H1 (cell line): Measurements from ENCODE around the gene MTX1. TPM values are rescaled to one million over a fixed set of nuclear protein-coding genes. Genes with fewer than 3 reads are reported as not detected.

Experiments
- CTCF ChIA-PET: fragments of 300-600 bp; sonication (Branson Sonifier 250); formaldehyde crosslinking; loops from one replicate; lab custom pipeline; 2021; ENCODE audit not compliant: partially characterized antibody; lab: Charles Lee
- POLR2A ChIA-PET: fragments of 300-600 bp; sonication (Branson Sonifier 250); formaldehyde crosslinking; loops from one replicate; lab custom pipeline; 2021; ENCODE audit warnings: inconsistent platforms; ENCODE audit not compliant: partially characterized antibody; lab: Charles Lee
- DNase-seq, 2 experiments: peaks; one replicate each; pipeline versions ENCODE4 v3.0.0 to v3.0.0-alpha.2; 2010 to 2022; ENCODE audit warnings: low spot score in 2 of 2, low read depth in 1 of 2, mixed read lengths in 1 of 2
- FAIRE-seq: peaks from 2 replicates; lab custom pipeline; 2011; peaks lifted over from hg19 to GRCh38; lab: Jason Lieb, UNC
- H2AFZ ChIP-seq: 2 replicates; pipeline ENCODE4 v1.8.1; 2012; ENCODE audit warnings: low read length, inconsistent platforms
- H2AK5ac ChIP-seq: 2 replicates; pipeline ENCODE4 v1.6.1; 2013; ENCODE audit warnings: low read depth, low read length
- H2BK120ac ChIP-seq: replicated peaks from 2 replicates; pipeline ENCODE3; 2013; ENCODE audit warnings: low read depth, low read length, inconsistent platforms
- H2BK12ac ChIP-seq: 2 replicates; pipeline ENCODE4 v1.6.1; 2013; ENCODE audit warnings: low read depth, low read length
- H2BK15ac ChIP-seq: 2 replicates; pipeline ENCODE4 v1.6.1; 2013; ENCODE audit warnings: low read length
- H2BK20ac ChIP-seq: 2 replicates; pipeline ENCODE4 v1.6.1; 2013; ENCODE audit warnings: low read length
- H2BK5ac ChIP-seq: 2 replicates; pipeline ENCODE4 v1.6.1; 2013; ENCODE audit warnings: low read depth, low read length
- H3K14ac ChIP-seq: 2 replicates; pipeline ENCODE4 v1.6.1; 2013; ENCODE audit warnings: inconsistent platforms; ENCODE audit not compliant: insufficient read length
- H3K18ac ChIP-seq: 2 replicates; pipeline ENCODE4 v1.6.1; 2013; ENCODE audit warnings: low read length; ENCODE audit errors: extremely low read depth
- H3K23ac ChIP-seq: 2 replicates; pipeline ENCODE4 v1.6.1; 2013; ENCODE audit warnings: inconsistent platforms; ENCODE audit not compliant: insufficient read length
- H3K23me2 ChIP-seq: 2 replicates; pipeline ENCODE4 v1.6.1; 2013; ENCODE audit warnings: low read depth, low read length
- H3K27ac ChIP-seq: 2 replicates; pipeline ENCODE4 v1.6.1; 2011; ENCODE audit warnings: low read depth, low read length, inconsistent platforms
- H3K27me3 ChIP-seq, 4 experiments: replicated peaks in 1 of 4; 1 replicate in 1 of 4; 2 replicates in 3 of 4; pipeline versions ENCODE4 v1.6.1 to v1.8.1; 2011 to 2013; ENCODE audit warnings: low read length in 3 of 4, mild to moderate bottlenecking in 3 of 4, inconsistent platforms in 2 of 4, mixed read lengths in 2 of 4, moderate library complexity in 1 of 4; ENCODE audit not compliant: control insufficient read depth in 3 of 4, insufficient read depth in 3 of 4; ENCODE audit errors: extremely low read depth in 1 of 4
- H3K36me3 ChIP-seq, 4 experiments: 2 replicates each; pipeline versions ENCODE4 v1.6.1 to v1.8.1; 2011 to 2013; ENCODE audit warnings: mild to moderate bottlenecking in 4 of 4, low read length in 3 of 4, moderate library complexity in 2 of 4, control low read depth in 1 of 4, inconsistent platforms in 1 of 4; ENCODE audit not compliant: insufficient read depth in 4 of 4, control insufficient read depth in 2 of 4
- H3K4ac ChIP-seq: replicated peaks from 2 replicates; pipeline ENCODE3; 2013; ENCODE audit warnings: low read length, low read depth, mixed read lengths, inconsistent platforms; ENCODE audit not compliant: insufficient read length
- H3K4me1 ChIP-seq, 4 experiments: replicated peaks in 1 of 4; 1 replicate in 1 of 4; 2 replicates in 3 of 4; pipeline versions ENCODE4 v1.6.1 to v1.8.1; 2011 to 2013; ENCODE audit warnings: low read length in 3 of 4, inconsistent platforms in 2 of 4, mixed read lengths in 1 of 4; ENCODE audit not compliant: insufficient read depth in 4 of 4, control insufficient read depth in 3 of 4
- H3K4me2 ChIP-seq, 2 experiments: 2 replicates each; pipeline versions ENCODE4 v1.6.1 to v1.8.1; 2011 to 2013; ENCODE audit warnings: low read depth in 2 of 2, low read length in 2 of 2, control low read depth in 1 of 2, inconsistent platforms in 1 of 2, mild to moderate bottlenecking in 1 of 2; ENCODE audit not compliant: insufficient read depth in 1 of 2
- H3K4me3 ChIP-seq, 4 experiments: fragments of 200-600, 300-600 bp in 1 of 4; sonication (generic), shearing (Covaris generic), sonication (Bioruptor Twin) in 1 of 4; 2 replicates each; pipeline versions ENCODE4 v1.5.1 to v1.8.1; 2011 to 2016; ENCODE audit warnings: low read length in 4 of 4, low read depth in 3 of 4, control low read depth in 2 of 4, inconsistent platforms in 2 of 4, mild to moderate bottlenecking in 2 of 4, mixed read lengths in 1 of 4, moderate library complexity in 1 of 4; ENCODE audit not compliant: insufficient read depth in 2 of 4; ENCODE audit errors: extremely low read depth in 1 of 4
- H3K56ac ChIP-seq: replicated peaks from 2 replicates; pipeline ENCODE3; 2013; ENCODE audit warnings: low read depth, mild to moderate bottlenecking, mixed read lengths, low read length, inconsistent platforms; ENCODE audit not compliant: insufficient read length
- H3K79me1 ChIP-seq: 2 replicates; pipeline ENCODE4 v1.6.1; 2013; ENCODE audit warnings: low read depth, low read length, control low read depth
- H3K79me2 ChIP-seq, 2 experiments: 2 replicates each; pipeline versions ENCODE4 v1.6.1 to v1.8.1; 2012 to 2013; ENCODE audit warnings: low read length in 2 of 2, mild to moderate bottlenecking in 2 of 2, inconsistent platforms in 1 of 2; ENCODE audit not compliant: insufficient read depth in 2 of 2, control insufficient read depth in 1 of 2
- H3K9ac ChIP-seq, 4 experiments: replicated peaks in 1 of 4; 1 replicate in 1 of 4; 2 replicates in 3 of 4; pipeline versions ENCODE4 v1.6.1 to v1.8.1; 2011 to 2013; ENCODE audit warnings: low read depth in 3 of 4, low read length in 3 of 4, control low read depth in 2 of 4, mild to moderate bottlenecking in 2 of 4, moderate library complexity in 2 of 4, inconsistent platforms in 1 of 4; ENCODE audit errors: extremely low read depth in 1 of 4
- H3K9me3 ChIP-seq, 2 experiments: 2 replicates each; pipeline versions ENCODE4 v1.6.1 to v1.8.1; 2012 to 2013; ENCODE audit warnings: mild to moderate bottlenecking in 2 of 2, moderate library complexity in 2 of 2, control low read depth in 1 of 2, inconsistent platforms in 1 of 2, low read depth in 1 of 2, low read length in 1 of 2, mixed read lengths in 1 of 2; ENCODE audit not compliant: insufficient read depth in 2 of 2
- H4K20me1 ChIP-seq, 2 experiments: replicated peaks in 1 of 2; 2 replicates each; pipeline versions ENCODE3 to v1.8.1; 2011 to 2013; ENCODE audit warnings: inconsistent platforms in 2 of 2, low read length in 2 of 2, mild to moderate bottlenecking in 1 of 2; ENCODE audit not compliant: insufficient read depth in 2 of 2, control insufficient read depth in 1 of 2
- H4K5ac ChIP-seq: 2 replicates; pipeline ENCODE4 v1.6.1; 2013; ENCODE audit warnings: low read length, low read depth, mixed read lengths, inconsistent platforms; ENCODE audit not compliant: insufficient read length
- H4K8ac ChIP-seq: 2 replicates; pipeline ENCODE4 v1.8.0; 2013; ENCODE audit warnings: mild to moderate bottlenecking, moderate library complexity, low read length, inconsistent platforms; ENCODE audit not compliant: insufficient read depth; ENCODE audit errors: extremely low read depth
- H4K91ac ChIP-seq: replicated peaks from 2 replicates; pipeline ENCODE3; 2013; ENCODE audit warnings: low read length, mixed read lengths, inconsistent platforms; ENCODE audit not compliant: insufficient read length
- CREB1 ChIP-seq: IDR thresholded peaks from 2 replicates; pipeline ENCODE4 v1.6.1; 2012; ENCODE audit warnings: inconsistent platforms
- GABPA ChIP-seq: IDR thresholded peaks from 2 replicates; pipeline ENCODE4 v1.6.1; 2011; ENCODE audit warnings: mild to moderate bottlenecking, low read length, moderate library complexity, borderline replicate concordance; ENCODE audit not compliant: insufficient read depth
- JUND ChIP-seq: IDR thresholded peaks from 2 replicates; pipeline ENCODE4 v1.6.1; 2011; ENCODE audit warnings: mild to moderate bottlenecking, improper control_type of control experiment, low read length
- MAFK ChIP-seq: IDR thresholded peaks from 2 replicates; pipeline ENCODE4 v1.6.1; 2012; ENCODE audit warnings: low read depth, mild to moderate bottlenecking, improper control_type of control experiment, low read length
- RAD21 ChIP-seq, 2 experiments: IDR thresholded peaks in 1 of 2; conservative IDR thresholded peaks in 1 of 2; 2 replicates each; pipeline ENCODE4 v1.6.1; 2011; ENCODE audit warnings: low read depth in 2 of 2, low read length in 2 of 2, improper control_type of control experiment in 1 of 2, inconsistent platforms in 1 of 2, mild to moderate bottlenecking in 1 of 2, moderate library complexity in 1 of 2
- SP4 ChIP-seq: IDR thresholded peaks from 2 replicates; pipeline ENCODE4 v1.6.1; 2012; ENCODE audit warnings: low read length, inconsistent platforms
- WGBS, 2 experiments: shearing (Covaris generic) in 1 of 2; methylation state at CpG; one replicate each; pipeline versions ENCODE4 v1.1.6 to v1.1.7; 2013 to 2015; ENCODE audit warnings: low lambda C conversion rate in 2 of 2, mixed read lengths in 2 of 2, inconsistent platforms in 1 of 2, low coverage in 1 of 2, missing lambda C conversion rate in 1 of 2; ENCODE audit not compliant: insufficient replicate concordance in 2 of 2, insufficient coverage in 1 of 2, insufficient read length in 1 of 2; ENCODE audit errors: extremely low coverage in 1 of 2, missing lambda C conversion rate in 1 of 2; 5-methylcytosine and 5-hydroxymethylcytosine counted together
- polyA plus RNA-seq, 7 experiments: library from polyadenylated mRNA; depleted of rRNA in 3 of 7; stranded (reverse) in 5 of 7; unstranded in 2 of 7; fragments of >200 nt in 5 of 7; fragments of 200-250 nt in 2 of 7; gene quantifications; 1 replicate in 5 of 7; 2 replicates in 1 of 7; 4 replicates in 1 of 7; pipeline versions ENCODE4 v1.2.1 to v1.2.3, GENCODE V29; 2011 to 2013; ENCODE audit warnings: missing spikeins in 2 of 7, mixed read lengths in 2 of 7
- total RNA-seq: library from RNA; stranded (reverse); fragmentation: NEBNext Ultra II Directional; extraction: Animal tissue kit (Norgen Biotek cat#: 25700); gene quantifications from 2 replicates; pipeline ENCODE4 v1.2.1, GENCODE V29; 2021
- TF ChIP-seq, protein P1 (sequence below): IDR thresholded peaks from 2 replicates; pipeline ENCODE4 v1.6.1; 2011; ENCODE audit warnings: low read depth, mild to moderate bottlenecking, low read length; ENCODE audit not compliant: insufficient read depth

The MTX1 gene
- total and polyA plus RNA-seq, 2 of the 8 experiments (the other 6 are each of a cell fraction or from before 2014, with no cell fraction given), result 47.9 to 131 TPM

GRCh38 chr1:155241841-155242264, 33.4 kb downstream of the MTX1 start:
- ChIA-PET POLR2A (interaction anchor here (0.6 to 2.5 kb wide), 10 partner anchors 10 to 289 kb away, joined by 3 to 13 read pairs (median 5); partner anchors contain the start of genes MTX1, SCAMP3 and THBS3), CTCF (interaction anchor here (1.0 to 4.4 kb wide), 4 partner anchors 8 to 66 kb away, joined by 3 to 52 read pairs (median 4); partner anchors contain the start of gene FDPS)
- Histone ChIP-seq H4K5ac (no peak overlapping the region), H3K23me2 (peaks cover 5% of the 10 kb centered on the region; the same call in 1 of the 2 replicates), H3K79me2 (no peaks in the 10 kb centered on the region), H3K27me3 (peaks cover 0 to 14% (median 4%) of the 10 kb centered on the region in 4 experiments; a peak in 2 of 7 replicates), H2BK15ac (peak overlapping the region; percentile 55; the same call in 1 of the 2 replicates), H3K23ac (no peak overlapping the region), H2BK5ac (no peak overlapping the region), H3K36me3 (no peaks in the 10 kb centered on the region; a peak in 1 of 8 replicates), H3K18ac (no peak overlapping the region), H4K91ac (peak overlapping the region; percentile 44), H4K20me1 (no peaks in the 10 kb centered on the region), H2BK120ac (no peak overlapping the region), H3K4me2 (no peak overlapping the region; a peak in 1 of 4 replicates), H2AFZ (no peak overlapping the region), H3K27ac (no peak overlapping the region), H3K4ac (no peak overlapping the region), H4K8ac (no peak overlapping the region), H3K4me1 (peaks cover 0 to 4% (median 1%) of the 10 kb centered on the region in 4 experiments; a peak in 2 of 7 replicates), H3K56ac (no peak overlapping the region), H3K9me3 (no peaks in the 10 kb centered on the region), H3K4me3 (no peak overlapping the region), H2BK20ac (no peak overlapping the region), H2BK12ac (peak overlapping the region; percentile 44; the same call in 1 of the 2 replicates), H2AK5ac (peak overlapping the region; percentile 70; the same call in 1 of the 2 replicates), H3K9ac (no peak overlapping the region), H3K79me1 (no peaks in the 10 kb centered on the region), H3K14ac (no peak overlapping the region)
- 82% methylated on average over 4 of the region's 4 CpGs; no CpG with 5 or more reads in 1 of the 2 experiments for WGBS, 2 experiments
- DNase-seq (no peak), FAIRE-seq (no peak)
- TF ChIP-seq RAD21 (IDR thresholded peaks at IDR 0.05 in 1 of 2, conservative IDR thresholded peaks at IDR 0.05 in 1 of 2; ENCODE audit: low read depth in 2 of 2, low read length in 2 of 2), result no peak
- no peak for TF ChIP-seq JUND
- TF ChIP-seq SP4, result no peak
- no peak for TF ChIP-seq CREB1
- no peak for TF ChIP-seq MAFK
- no peak for TF ChIP-seq GABPA
- TF ChIP-seq, protein P1, sequence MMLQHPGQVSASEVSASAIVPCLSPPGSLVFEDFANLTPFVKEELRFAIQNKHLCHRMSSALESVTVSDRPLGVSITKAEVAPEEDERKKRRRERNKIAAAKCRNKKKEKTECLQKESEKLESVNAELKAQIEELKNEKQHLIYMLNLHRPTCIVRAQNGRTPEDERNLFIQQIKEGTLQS, result no peak
